Nephron progenitor cell (in vitro differentiated cells): ENCODE data around the gene DEPDC1B.
"Not testable (repeated sequence)": the region's sequence is repeated elsewhere in the genome, so short reads cannot be mapped to it uniquely, and the experiment has no call there.

ENCODE experiments used
- DNase-seq: peaks from one replicate; pipeline ENCODE4 v3.0.0; 2021
- H3K27ac Mint-ChIP-seq: 2 replicates; pipeline ENCODE4 v1.8.0; 2021; ENCODE audit warnings: mild to moderate bottlenecking, moderate library complexity, mixed read lengths
- H3K27me3 Mint-ChIP-seq: 2 replicates; pipeline ENCODE4 v1.8.0; 2021; ENCODE audit warnings: mild to moderate bottlenecking, low read depth, mixed read lengths; ENCODE audit not compliant: poor library complexity
- H3K36me3 Mint-ChIP-seq: 2 replicates; pipeline ENCODE4 v1.8.0; 2021; ENCODE audit warnings: low read depth, mixed read lengths
- H3K4me1 Mint-ChIP-seq: 2 replicates; pipeline ENCODE4 v1.8.0; 2021; ENCODE audit warnings: mixed read lengths
- H3K4me3 Mint-ChIP-seq: 2 replicates; pipeline ENCODE4 v1.8.0; 2021; ENCODE audit warnings: mild to moderate bottlenecking, moderate library complexity, mixed read lengths
- H3K9me3 Mint-ChIP-seq: 2 replicates; pipeline ENCODE4 v1.8.0; 2021; ENCODE audit warnings: mild to moderate bottlenecking, moderate library complexity, mixed read lengths
- CTCF ChIP-seq: fragments of 200-600 bp; sonication (generic); IDR thresholded peaks from 2 replicates; pipeline ENCODE4 v1.5.0; 2021; ENCODE audit warnings: antibody characterized with exemption

The DEPDC1B gene

DNA sequence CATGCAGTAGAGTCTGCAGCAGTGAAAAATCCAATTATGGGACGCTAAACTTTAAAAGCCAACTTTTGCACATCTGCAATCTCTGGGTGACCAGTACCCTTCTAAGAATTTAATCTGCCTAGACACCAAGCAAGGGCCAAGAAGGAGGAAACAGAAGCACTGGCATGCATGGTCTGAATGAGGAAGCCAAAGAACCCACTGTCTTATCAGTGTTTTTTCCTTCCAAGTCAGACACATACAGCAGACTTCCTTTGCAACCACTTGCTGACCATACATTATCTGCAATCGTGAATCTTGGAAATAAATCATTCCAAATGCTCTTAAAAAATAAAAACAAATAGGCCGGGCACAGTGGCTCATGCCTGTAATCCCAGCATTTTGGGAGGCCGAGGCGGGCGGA lies 65.9 kb downstream of the DEPDC1B start:
- DNase-seq: no peak
- Mint-ChIP-seq H3K9me3 (no peaks in the 10 kb centered on the region), H3K4me3 (no peak overlapping the region), H3K27ac (no peak overlapping the region), H3K4me1 (no peaks in the 10 kb centered on the region), H3K36me3 (peaks cover 72% of the 10 kb centered on the region), H3K27me3 (no peaks in the 10 kb centered on the region)
- TF ChIP-seq CTCF: no peak

GRCh38 chr5:60633341-60633740 lies 66.6 kb downstream of the DEPDC1B start:
- no peak for TF ChIP-seq CTCF
- Mint-ChIP-seq H3K4me3 (no peak overlapping the region), H3K4me1 (no peaks in the 10 kb centered on the region), H3K9me3 (no peaks in the 10 kb centered on the region), H3K27me3 (no peaks in the 10 kb centered on the region), H3K27ac (no peak overlapping the region), H3K36me3 (peaks cover 73% of the 10 kb centered on the region)
- no peak for DNase-seq

DNA sequence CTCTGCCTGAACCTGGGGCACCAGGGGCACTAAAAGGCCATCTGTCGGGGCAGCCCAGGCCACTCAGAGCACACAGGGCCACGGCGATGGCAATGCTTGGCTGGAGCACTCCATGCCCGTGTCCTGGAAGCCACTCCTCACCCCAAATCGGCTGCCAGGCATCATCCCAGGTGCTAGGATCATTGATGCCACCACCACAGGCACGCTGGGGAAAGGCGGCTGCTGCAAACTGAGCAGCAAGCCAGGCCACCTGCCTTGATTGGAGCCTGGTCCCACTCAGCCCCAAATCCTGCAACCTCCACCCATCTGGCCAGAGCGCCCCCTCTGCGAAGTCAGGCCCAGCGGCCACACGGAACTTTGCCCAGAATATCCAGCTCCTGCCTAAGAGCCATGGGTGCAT lies 67.8 kb downstream of the DEPDC1B start:
- no peak for DNase-seq
- Mint-ChIP-seq H3K36me3 (peaks cover 67% of the 10 kb centered on the region), H3K9me3 (no peaks in the 10 kb centered on the region), H3K4me3 (no peak overlapping the region), H3K4me1 (no peaks in the 10 kb centered on the region), H3K27ac (peak overlapping the region; percentile 39), H3K27me3 (no peaks in the 10 kb centered on the region)
- TF ChIP-seq CTCF: no peak

- H3K27ac Mint-ChIP-seq: no peak overlapping the region
- H3K9me3 Mint-ChIP-seq: peaks cover 3% of the 10 kb centered on the region
- H3K4me1 Mint-ChIP-seq: no peaks in the 10 kb centered on the region
- H3K27me3 Mint-ChIP-seq: no peaks in the 10 kb centered on the region
- H3K4me3 Mint-ChIP-seq: no peak overlapping the region
- H3K36me3 Mint-ChIP-seq: peaks cover 67% of the 10 kb centered on the region
- DNase-seq: no peak
- no peak for TF ChIP-seq CTCF
Observed at GRCh38 chr5:60630836-60631235, 69.1 kb downstream of the DEPDC1B start.

GRCh38 chr5:60630179-60630578 lies 69.8 kb downstream of the DEPDC1B start:
- no peaks in the 10 kb centered on the region for H3K27me3 Mint-ChIP-seq
- TF ChIP-seq CTCF: no peak
- H3K4me1 Mint-ChIP-seq: no peaks in the 10 kb centered on the region
- DNase-seq: no peak
- H3K36me3 Mint-ChIP-seq: peaks cover 68% of the 10 kb centered on the region
- no peak overlapping the region for H3K4me3 Mint-ChIP-seq
- H3K9me3 Mint-ChIP-seq: peaks cover 6% of the 10 kb centered on the region
- no peak overlapping the region for H3K27ac Mint-ChIP-seq

- H3K27me3 Mint-ChIP-seq, H3K27ac Mint-ChIP-seq: not testable (repeated sequence)
Observed at GRCh38 chr5:60624875-60625274, 75.1 kb downstream of the DEPDC1B start.

DNA sequence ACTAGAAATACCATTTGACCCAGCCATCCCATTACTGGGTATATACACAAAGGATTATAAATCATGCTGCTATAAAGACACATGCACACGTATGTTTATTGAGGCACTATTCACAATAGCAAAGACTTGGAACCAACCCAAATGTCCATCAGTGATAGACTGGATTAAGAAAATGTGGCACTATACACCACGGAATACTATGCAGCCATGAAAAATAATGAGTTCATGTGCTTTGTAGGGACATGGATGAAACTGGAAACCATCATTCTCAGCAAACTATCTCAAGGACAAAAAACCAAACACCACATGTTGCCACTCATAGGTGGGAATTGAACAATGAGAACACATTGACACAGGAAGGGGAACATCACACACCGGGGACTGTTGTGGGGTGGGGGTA lies 79.2 kb downstream of the DEPDC1B start:
- H3K27ac Mint-ChIP-seq, H3K4me3 Mint-ChIP-seq, H3K27me3 Mint-ChIP-seq, H3K4me1 Mint-ChIP-seq, DNase-seq: not testable (repeated sequence)
- peaks cover 68% of the 10 kb centered on the region for H3K9me3 Mint-ChIP-seq
- peaks cover 94% of the 10 kb centered on the region for H3K36me3 Mint-ChIP-seq

More at GRCh38 chr5:60624875-60625274, 75.1 kb downstream of the DEPDC1B start:
- Mint-ChIP-seq H3K36me3 (peaks cover 87% of the 10 kb centered on the region), H3K9me3 (peaks cover 32% of the 10 kb centered on the region)
- not testable (repeated sequence) for H3K4me1 Mint-ChIP-seq, H3K4me3 Mint-ChIP-seq, DNase-seq
